GM13977 (cell line): ENCODE measurements around the gene ARL5A.

Experiments
- DNase-seq: peaks from one replicate; pipeline ENCODE4 v3.0.0; 2012; ENCODE audit warnings: low spot score
- CTCF ChIP-seq: IDR thresholded peaks from 2 replicates; pipeline ENCODE4 v1.5.1; 2012; ENCODE audit warnings: mild to moderate bottlenecking, control low read depth; ENCODE audit not compliant: insufficient read depth; ENCODE audit errors: extremely low read depth, missing control alignments
- in situ Hi-C: fragments of 300-500 bp; cut with MboI; formaldehyde crosslinking; loops from one replicate; pipeline ENCODE4 v1.12.0; 2022; ENCODE audit warnings: low sequenced_read_pairs, low pct_unique_long_range_greater_than_20kb, mixed read lengths, inconsistent platforms; ENCODE audit not compliant: unreplicated experiment

Gene ARL5A

GRCh38 chr2:151849413-151850010 lies 21.3 kb upstream of the ARL5A start:
- in situ Hi-C loops, result no loop called here
- TF ChIP-seq CTCF, result no peak
- no peak for DNase-seq

- in situ Hi-C loops, result no loop called here
- no peak for DNase-seq
- no peak for TF ChIP-seq CTCF
These were observed 17.7 kb upstream of the ARL5A start for GRCh38 chr2:151845884-151846283.

GRCh38 chr2:151845481-151845880 lies 17.3 kb upstream of the ARL5A start:
- no peak for DNase-seq
- TF ChIP-seq CTCF, result no peak
- in situ Hi-C loops, result no loop called here

- TF ChIP-seq CTCF, result no peak
- in situ Hi-C loops, result no loop called here
- no peak for DNase-seq
These were observed 16.1 kb upstream of the ARL5A start for GRCh38 chr2:151844211-151844896.

GRCh38 chr2:151843691-151844061 lies 15.5 kb upstream of the ARL5A start:
- no peak for DNase-seq
- TF ChIP-seq CTCF, result no peak
- in situ Hi-C loops, result no loop called here

- DNase-seq, result no peak
- in situ Hi-C loops, result no loop called here
- no peak for TF ChIP-seq CTCF
These were observed 14.8 kb upstream of the ARL5A start for GRCh38 chr2:151842830-151843690.
